Sciatic nerve (tissue), 2 donors: Measurements from ENCODE around the gene RAB3IL1. TPM values are rescaled to one million over a fixed set of nuclear protein-coding genes. Genes with fewer than 3 reads are reported as not detected.
"Not testable (repeated sequence)": the region's sequence is repeated elsewhere in the genome, so short reads cannot be mapped to it uniquely, and the experiment has no call there.

ENCODE experiments used
- ATAC-seq: fragments of 200-7000 bp; cut with Tn5 transposase; one replicate; pipeline ENCODE4 v1.9.1; 2020; ENCODE audit warnings: mild to moderate bottlenecking, moderate library complexity
- DNase-seq: peaks from one replicate; pipeline ENCODE4 v3.0.0-alpha.2; 2020; ENCODE audit warnings: low spot score
- intact Hi-C: fragments of 100-400 bp; cut with DNase I; formaldehyde crosslinking; loops from one replicate; pipeline ENCODE4 v1.14.2; 2022
- total RNA-seq: library from RNA; stranded (reverse); fragmentation: NEBNext Ultra II Directional; extraction: Animal tissue kit (Norgen Biotek cat#: 25700); gene quantifications from one replicate; pipeline ENCODE4 v1.2.1, GENCODE V29; 2021
- donor health status: DM: no; HTN: no; CAD: no.
- donor health status: DM: no; HTN: no; CAD: no.

Gene RAB3IL1
- total RNA-seq, 1 donor from 2014 or later, result 70.5 TPM

DNA sequence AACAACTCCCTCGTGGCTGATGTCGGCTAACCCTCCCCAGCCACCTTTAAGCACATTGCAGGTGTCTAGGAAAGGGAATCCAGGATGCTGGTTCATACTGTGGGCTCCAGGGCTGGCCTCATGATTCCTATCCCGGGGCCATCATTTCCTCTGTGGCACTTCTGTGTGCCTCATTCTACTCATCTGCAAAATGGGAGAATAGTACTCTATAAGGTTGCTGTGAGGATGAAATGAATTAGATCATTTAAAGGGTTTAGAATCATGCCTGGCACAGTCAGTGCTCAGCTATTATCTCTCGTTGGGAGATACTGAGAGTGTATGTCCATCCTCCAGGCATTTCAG is 21.7 kb downstream of the RAB3IL1 start:
- DNase-seq (no peak), ATAC-seq (no peak)
- intact Hi-C loops, result loop anchor here (5.0 kb wide), 1 partner anchor 52 kb away; no protein-coding TSS in a partner anchor

DNA sequence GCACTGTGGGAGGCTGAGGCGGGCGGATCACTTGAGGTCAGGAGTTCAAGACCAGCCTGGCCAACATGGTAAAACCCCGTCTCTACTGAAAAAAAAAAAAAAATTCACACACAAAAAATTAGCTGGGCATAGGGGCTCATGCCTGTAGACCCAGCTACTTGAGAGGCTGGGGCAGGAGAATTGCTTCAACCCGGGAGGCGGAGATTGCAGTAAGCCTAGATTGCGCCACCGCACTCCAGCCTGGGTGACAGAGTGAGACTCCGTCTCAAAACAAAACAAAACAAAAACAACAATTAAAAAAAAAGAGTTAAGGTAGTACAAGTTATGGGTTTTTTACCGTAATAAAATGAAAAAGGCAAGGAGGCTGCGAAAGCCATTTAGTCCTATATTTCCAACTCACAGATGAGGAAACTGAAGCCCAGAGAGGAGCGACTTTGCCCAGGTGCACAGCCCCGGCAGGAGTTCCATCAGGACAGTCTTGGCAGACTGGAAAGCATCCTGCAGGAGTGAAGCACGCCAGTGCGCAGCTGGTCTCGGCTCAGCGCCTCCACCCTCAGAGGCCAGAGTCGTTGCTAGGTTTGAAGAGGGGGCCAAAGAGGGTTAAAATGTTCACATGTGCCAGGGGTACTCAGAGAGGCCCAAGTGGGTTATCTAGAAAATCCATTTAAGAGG is 22.2 kb downstream of the RAB3IL1 start:
- intact Hi-C loops, result loop anchor here (5.0 kb wide), 1 partner anchor 52 kb away; no protein-coding TSS in a partner anchor
- no peak for DNase-seq
- no peak for ATAC-seq

DNA sequence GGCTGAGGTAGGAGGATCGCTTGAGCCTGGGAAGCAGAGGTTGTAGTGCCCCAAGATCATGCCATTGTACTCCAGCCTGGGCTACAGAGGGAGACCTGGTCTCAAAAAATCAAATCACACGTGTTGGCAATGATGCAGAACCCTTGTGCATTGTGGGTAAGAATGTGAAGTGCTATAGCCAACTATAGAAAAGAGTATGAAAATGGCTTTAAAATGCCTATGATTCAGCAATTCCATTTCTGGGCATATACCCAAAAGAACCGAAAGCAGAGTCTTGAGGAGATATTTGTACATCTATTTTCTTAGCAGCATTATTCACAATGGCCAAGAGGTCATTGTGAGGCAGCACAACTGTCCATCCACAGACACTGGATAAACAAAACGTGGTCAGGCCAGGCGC is 23.4 kb downstream of the RAB3IL1 start:
- DNase-seq, result no peak
- no peak for ATAC-seq
- intact Hi-C loops, result no loop called here

DNA sequence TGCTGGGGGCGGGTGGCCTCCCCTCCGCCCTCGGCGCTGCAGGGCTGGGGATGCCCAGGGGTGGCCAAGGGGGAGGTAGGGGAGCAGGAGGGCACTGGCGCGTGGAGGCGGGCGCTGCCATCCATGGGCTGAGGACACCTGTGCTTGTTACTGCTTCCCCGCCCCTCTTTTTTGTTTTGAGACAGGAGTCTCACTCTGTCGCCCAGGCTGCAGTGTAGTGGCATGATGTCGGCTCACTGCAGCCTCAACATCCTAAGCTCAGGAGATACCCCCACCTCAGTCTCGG is 25.3 kb downstream of the RAB3IL1 start:
- DNase-seq (no peak), ATAC-seq (peak; percentile 2)
- intact Hi-C loops, result no loop called here

DNA sequence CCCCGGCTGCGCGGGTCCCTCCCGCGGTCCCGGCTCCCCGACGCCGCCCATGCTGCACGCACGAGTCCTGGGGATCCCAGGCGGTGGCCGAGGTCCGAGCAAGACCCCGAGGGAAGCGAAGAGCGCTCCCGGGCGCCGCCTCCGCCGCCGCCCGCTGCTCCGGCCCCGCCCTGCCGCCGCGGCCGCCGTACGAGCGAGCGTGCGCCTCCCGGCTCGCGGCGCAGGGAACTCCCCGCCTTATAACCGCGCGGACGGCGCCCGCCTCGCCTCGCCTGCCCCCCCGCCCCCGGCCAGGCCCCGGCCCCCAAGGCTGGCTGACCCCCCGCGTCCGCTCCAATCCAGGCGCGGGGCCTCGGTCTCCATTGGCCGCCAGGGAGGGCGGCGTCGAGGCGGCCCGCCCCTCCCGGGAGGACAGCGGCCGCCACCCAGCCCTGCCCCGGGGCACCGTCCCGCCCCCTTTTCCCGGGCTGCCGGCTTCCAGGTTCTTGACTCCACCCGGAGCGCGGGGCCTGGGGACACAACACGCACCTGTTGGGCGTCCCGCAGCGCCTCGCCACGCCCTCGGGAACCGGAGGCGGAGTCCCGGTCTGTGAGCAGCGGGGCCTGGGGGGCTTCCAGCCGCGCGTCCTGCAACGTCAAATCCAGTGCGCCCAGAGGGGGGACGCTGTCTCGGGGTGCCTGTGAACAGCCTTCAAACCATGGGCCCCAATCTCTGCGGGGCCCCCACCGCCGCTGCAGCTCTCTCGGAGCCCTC is 25.9 kb downstream of the RAB3IL1 start, which contains the start of gene FADS3:
Gene FADS3 (minus strand): TSS at position 215 of the 754 bp plus-strand sequence. CDS start 164 bp downstream, at position 51.
- intact Hi-C loops, result no loop called here
- DNase-seq, result peak; percentile 92
- peak; percentile 88 for ATAC-seq

DNA sequence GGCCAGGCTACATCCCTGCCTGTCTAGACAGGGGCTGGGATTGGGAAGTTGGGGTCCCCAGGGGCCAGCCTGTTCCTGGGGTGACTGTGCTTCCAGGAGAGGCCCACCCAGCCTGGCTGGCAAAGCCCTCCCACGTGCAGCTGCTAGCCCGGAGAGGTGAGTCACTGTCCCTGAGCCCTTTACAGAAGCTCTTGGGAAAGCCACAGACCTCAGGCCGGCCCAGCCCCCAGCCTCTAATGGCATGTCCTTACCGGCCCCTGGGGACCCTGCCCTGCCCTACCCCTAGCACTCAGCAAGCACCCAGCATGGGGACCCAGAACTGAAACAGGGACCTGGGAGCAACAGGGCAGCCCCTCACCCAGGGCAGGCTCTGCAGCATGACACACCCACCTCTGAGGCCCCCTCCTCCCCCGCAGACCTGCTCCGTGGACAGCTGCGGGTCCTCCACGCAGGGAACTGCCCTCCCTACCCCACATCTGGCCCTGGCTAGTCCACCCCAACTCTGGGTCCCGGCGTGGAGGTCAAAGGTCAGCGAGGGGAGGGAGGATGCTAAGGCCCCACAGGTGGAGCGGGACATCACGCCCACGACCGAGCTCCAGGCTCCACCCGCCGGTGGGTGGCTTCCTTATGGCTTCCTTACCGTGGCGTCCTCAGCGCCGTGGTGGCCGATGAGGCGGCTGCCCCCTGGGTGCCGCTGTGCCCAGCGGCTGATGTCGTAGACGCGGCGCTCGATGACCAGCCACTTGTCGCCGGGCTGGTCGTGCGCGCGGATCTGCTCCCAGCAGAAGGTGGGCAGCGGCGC is 26.6 kb downstream of the RAB3IL1 start:
- intact Hi-C loops, result no loop called here
- ATAC-seq (peak; percentile 5), DNase-seq (peak; percentile 84)

DNA sequence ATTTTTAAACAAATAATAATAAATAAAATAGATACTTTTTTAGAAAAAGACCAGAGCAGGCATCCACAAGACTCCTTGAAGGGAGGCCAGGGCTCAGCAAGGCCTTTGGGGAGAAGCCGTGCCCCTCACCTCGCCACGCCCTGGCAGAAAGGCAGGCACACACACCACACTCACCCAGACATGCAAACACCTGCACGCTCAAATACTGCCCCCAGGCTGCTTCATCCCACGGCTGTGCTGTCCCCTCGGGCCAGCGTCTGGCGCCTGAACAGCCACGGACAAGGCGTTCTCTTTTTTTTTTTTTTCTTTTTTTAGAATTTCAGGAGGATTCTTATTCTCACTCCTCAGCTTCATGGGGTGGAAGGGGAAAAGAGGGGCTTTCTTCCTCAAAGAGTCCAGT is 27.5 kb downstream of the RAB3IL1 start:
- no peak for ATAC-seq
- intact Hi-C loops, result loop anchor here (10.0 kb wide), 1 partner anchor 85 kb away; no protein-coding TSS in a partner anchor
- DNase-seq, result no peak

DNA sequence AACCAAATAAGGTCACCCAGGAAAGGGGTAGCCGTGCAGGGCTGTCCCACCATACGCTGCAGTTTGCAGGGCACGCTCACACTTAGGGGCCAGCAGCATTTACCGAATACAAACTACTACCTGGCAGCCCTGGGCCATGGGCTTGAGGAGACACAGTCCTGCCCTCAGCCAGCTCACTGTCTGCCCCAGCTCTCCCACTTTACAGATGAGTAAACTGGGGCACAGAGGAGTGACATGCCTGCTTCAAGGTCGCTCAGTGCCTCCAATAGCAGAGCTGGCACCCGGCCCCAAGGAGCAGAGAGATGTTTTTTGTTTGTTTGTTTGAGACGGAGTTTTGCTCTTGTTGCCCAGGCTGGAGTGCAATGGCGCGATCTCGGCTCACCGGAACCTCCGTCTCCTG is 28.8 kb downstream of the RAB3IL1 start:
- intact Hi-C loops, result loop anchor here (10.0 kb wide), 1 partner anchor 84 kb away; no protein-coding TSS in a partner anchor

DNA sequence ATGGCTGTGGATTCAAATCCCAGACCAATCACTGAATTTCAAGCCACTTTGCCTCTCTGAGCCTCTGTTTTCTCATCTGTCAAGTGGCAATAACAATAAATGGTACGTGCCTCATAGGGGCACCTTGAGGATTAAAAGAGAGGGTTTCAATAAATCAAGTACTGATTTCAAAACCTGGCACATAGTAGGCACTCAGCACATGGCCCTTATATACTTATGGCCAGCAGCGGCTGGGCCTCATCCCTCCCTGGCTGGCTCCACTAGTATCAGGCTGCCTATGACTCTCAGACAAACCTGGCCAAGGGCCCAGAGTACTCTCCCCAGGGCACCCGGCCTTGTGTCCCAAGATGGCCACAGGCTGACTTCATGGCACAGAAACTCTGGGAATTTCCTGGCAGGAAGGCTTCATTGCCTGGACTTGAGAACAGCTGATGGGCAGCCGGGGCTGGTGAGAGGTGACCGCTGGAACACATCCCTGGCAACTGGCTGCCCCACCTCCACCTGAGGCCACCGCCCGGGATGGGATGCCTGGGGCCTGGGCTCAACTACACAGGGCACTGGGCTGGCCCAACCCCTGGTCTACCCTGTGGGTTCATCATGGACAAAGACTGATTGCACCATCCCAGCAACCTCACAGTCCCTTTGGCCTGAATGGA is 29.4 kb downstream of the RAB3IL1 start:
- ATAC-seq, result peak; percentile 46
- intact Hi-C loops, result loop anchor here (10.0 kb wide), 1 partner anchor 83 kb away; no protein-coding TSS in a partner anchor

More for the DNA sequence above, 28.8 kb downstream of the RAB3IL1 start:
- no peak for DNase-seq
- ATAC-seq, result no peak

DNA sequence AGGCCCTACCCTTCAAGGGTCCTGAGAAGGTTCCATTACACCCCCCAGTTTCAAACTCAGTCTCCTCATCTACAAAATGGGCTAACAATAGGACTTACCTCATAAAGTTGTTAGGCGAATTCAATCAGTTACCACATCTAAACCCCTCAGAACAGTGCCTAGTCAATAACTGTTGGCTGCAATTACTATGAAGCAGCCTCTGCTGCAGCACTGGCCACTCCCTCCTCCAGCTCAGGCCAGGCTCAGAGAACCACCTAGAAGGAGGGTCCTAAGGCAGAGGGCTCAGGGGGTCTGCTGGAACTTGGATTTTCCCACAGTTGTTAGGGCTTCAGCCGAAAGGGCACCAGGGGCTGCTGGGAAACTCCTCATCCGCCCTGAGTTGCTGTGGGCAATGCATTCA is 30.7 kb downstream of the RAB3IL1 start:
- no peak for ATAC-seq
- DNase-seq, result no peak

More for the DNA sequence above, 29.4 kb downstream of the RAB3IL1 start:
- DNase-seq, result peak; percentile 79

DNA sequence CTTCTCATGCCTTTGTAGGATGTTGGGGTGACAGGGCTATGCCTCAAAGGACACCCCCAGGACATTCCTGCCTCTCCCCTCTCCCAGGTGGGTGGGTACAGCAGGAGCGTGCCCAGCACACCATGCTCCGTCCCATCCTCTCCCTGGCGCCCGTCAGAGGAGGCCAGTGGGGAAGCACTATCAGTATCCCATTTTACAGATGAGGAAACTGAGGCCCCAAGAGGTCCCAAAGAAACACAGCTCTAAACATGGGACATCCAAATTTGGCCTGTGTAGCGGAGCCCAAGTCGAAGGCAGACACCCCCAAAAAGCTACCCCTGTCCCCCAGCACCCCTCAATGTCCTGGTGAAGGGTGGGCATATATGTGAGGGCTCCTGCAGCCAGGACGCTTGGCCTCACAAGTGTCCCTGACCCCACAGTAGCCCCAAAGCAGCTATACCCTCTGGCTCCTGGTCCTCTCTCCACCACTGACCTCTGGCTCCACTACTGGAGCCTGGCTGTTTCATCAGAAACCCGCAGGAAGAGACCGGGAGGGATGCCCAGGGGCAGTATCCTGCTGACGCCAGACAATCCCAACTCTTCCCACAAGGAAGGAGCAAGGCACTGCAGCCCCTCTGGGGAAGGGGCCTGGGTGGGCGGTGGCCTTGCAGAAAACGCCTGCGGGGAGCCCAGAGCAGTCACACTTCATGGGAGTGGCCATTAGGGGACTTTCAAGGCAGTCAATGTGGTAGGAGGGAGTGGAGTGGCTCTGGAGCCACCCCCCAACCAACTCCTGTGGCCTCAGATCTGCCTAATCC is 31.4 kb downstream of the RAB3IL1 start:
- no peak for DNase-seq
- ATAC-seq, result no peak
- intact Hi-C loops, result loop anchor here (10.0 kb wide), 1 partner anchor 81 kb away; no protein-coding TSS in a partner anchor

More for the DNA sequence above, 30.7 kb downstream of the RAB3IL1 start:
- intact Hi-C loops, result loop anchor here (10.0 kb wide), 1 partner anchor 82 kb away; no protein-coding TSS in a partner anchor

DNA sequence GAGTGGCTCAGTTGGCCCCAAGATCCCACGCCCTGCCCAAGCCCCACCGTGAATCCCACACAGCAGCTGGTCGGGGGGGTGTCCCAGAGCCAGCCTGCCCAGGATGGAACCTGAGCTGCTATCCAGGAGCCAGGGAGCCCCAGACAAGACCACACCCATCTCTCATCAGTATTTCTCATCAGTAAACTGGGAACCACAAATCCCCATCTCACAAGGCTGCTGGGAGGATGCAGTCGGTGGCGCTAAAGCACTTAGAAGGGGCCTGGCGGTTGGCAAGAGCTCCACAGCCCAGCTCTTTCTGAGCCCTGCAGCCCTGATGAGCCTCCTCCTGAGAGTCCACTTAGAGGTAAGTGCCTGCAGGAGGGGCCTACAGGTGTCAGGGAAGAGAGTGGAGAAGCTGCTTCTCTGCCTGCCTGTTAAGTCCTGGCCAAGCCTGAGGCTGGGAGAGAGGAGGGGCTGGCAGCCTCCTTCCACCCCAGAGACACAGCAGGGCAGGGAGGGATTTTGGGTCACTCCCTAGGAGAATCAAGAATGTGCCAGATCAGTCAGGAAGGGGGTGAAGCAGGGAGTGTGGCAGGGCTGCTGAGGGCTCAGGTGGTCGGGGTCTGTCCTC is 32.1 kb downstream of the RAB3IL1 start:
- ATAC-seq (no peak), DNase-seq (no peak)
- intact Hi-C loops, result loop anchor here (10.0 kb wide), 1 partner anchor 80 kb away; no protein-coding TSS in a partner anchor

DNA sequence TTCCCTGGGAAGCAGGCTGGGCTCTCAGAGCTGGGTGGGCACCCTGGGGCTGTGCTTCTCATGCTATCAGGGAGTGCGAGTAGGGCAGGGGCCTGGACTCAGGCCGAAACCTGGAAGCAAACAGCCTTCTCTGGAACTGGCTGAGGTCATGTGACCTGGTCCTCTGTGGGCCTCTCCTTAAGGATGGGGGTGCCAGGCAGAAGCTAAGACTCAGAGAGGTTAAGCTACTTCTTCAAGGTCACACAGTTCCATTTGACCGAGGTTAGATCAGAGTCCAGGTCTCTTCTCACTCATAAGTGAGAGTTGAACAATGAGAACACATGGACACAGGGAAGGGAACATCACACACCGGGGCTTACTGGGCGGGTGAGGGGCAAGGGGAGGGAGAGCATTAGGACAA is 33.4 kb downstream of the RAB3IL1 start:
- ATAC-seq (no peak), DNase-seq (no peak)
- intact Hi-C loops, result loop anchor here (10.0 kb wide), 1 partner anchor 79 kb away; no protein-coding TSS in a partner anchor

DNA sequence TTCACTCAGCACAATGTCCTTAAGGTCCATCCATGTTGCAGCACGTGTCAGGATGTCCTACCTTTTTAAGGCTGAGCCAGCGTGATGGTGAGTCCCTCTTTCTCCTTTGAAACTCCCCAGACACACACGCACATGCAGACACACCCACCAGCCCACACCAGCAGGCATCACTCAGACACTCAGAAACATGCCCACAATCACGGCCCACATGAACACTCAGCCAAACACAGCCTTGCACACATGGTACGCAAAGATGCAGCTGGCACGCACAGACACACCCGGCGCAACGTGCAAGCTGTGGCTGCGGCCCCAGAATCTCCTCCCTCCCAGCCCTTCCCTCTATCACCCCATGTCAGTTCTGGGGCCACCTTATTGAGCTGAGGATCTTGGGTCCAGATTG is 34.0 kb downstream of the RAB3IL1 start:
- DNase-seq (no peak), ATAC-seq (no peak)
- intact Hi-C loops, result loop anchor here (10.0 kb wide), 1 partner anchor 79 kb away; no protein-coding TSS in a partner anchor

DNA sequence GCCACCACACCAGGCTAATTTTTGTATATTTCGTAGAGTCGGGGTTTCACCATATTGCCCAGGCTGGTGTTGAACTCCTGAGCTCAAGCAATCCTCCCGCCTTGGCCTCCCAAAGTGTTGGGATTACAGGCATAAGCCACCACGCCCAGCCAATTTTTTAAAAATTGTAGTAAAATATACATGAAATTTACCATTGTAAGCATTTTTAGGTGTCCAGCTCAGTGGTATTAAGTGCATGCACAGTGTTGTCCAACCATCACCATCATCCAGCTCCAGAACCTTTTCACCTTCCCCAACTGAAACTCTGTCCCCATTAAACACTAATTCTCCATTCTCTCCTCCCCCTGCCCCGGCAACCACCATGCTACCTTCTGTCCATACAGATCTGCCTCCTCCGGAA is 34.5 kb downstream of the RAB3IL1 start:
- ATAC-seq, result no peak
- no peak for DNase-seq
- intact Hi-C loops, result loop anchor here (10.0 kb wide), 1 partner anchor 78 kb away; no protein-coding TSS in a partner anchor

DNA sequence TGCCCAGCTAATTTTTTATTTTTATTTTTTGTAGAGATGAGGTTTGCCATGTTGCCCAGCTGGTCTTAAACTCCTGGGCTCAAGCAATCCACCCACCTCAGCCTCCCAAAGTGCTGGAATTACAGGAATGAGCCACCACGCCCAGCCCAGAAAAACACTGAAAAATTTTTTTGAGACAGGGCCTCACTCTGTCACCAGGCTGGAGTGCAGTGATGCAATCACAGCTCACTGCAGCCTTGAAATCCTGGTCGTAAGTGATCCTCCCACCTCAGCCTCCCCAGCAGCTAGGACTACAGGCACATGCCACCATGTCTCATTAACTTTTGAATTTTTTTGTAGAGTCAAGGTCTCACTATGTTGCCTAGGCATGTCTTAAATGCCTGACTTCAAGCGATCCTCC is 35.1 kb downstream of the RAB3IL1 start:
- intact Hi-C loops, result loop anchor here (10.0 kb wide), 1 partner anchor 77 kb away; no protein-coding TSS in a partner anchor
- not testable (repeated sequence) for DNase-seq, ATAC-seq

DNA sequence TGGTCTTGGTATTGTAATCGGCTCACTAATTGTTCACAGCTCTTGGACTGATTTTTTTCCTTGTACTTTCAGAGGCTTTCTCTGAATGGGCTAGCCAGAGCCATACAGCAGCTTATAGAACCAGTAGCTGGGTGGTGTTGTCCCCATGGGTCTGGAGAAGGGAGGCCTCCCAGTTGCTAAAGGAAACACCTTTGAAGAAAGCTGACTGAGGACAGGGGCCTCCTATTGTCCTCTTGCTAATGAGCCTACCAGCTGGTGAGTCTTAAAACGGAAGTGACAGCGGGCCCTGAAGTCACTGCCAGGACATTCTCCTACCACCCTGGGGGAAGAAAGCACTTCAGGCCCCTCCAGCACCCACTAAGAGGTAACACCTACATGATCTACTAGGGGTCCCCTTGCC is 36.0 kb downstream of the RAB3IL1 start:
- no peak for ATAC-seq
- intact Hi-C loops, result loop anchor here (10.0 kb wide), 1 partner anchor 77 kb away; no protein-coding TSS in a partner anchor
- DNase-seq, result no peak
